ENCODE measurements around the gene SH3RF3. TPM values are rescaled to one million over a fixed set of nuclear protein-coding genes. Genes with fewer than 3 reads are reported as not detected.

The SH3RF3 gene
- total and polyA plus RNA-seq, 9 of the 15 experiments (the other 6 are each of a cell fraction or from before 2014, with no cell fraction given), result 0.02 TPM; not detected in 8

DNA sequence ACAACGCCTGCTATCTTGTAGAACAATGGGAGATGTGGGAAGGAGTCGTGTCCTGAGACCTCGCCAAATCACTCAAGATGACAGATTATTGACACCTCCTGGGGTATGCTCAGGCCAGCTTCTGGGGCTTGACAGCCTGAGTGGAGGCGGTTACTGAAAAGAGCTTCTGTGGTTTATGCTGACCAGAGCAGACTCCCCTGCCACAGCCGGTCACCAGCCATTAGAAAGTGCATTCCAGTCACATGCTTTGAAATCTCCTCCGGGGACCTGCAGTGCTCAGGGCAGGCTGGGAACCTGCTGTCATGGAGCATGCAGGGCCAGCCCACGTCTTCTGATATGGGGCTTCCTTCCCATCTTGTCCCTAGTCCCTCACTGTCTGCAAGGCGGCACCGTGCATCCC is 268.9 kb downstream of the SH3RF3 start:
- FAIRE-seq (no peak), DNase-seq (ENCODE audit: extremely low read depth in 1 of 4, low spot score in 3 of 4) (no peak), ATAC-seq (no peak)
- no peaks in the 10 kb centered on the region for H3K9me1 ChIP-seq (ENCODE audit: control insufficient read depth, insufficient read depth, low read length)
- H3K4me1 ChIP-seq (replicated peaks in 1 of 2; ENCODE audit: control insufficient read depth in 2 of 2, insufficient read depth in 2 of 2, low read length in 2 of 2), result no peaks in the 10 kb centered on the region
- peaks cover 3 to 80% of the 10 kb centered on the region in 2 experiments; a peak in 4 of 5 replicates for H3K27me3 ChIP-seq (ENCODE audit: control insufficient read depth in 2 of 2, insufficient read depth in 2 of 2, low read length in 2 of 2)
- H3K9me3 ChIP-seq (replicated peaks; ENCODE audit: control insufficient read depth, insufficient read depth, low read depth, low read length), result no peaks in the 10 kb centered on the region
- intact Hi-C loops (cut with micrococcal nuclease) (no loop called here), in situ Hi-C loops (cut with MboI) (no loop called here)
- H3K4me2 ChIP-seq (ENCODE audit: insufficient read depth, low read length), result no peak overlapping the region
- no peak overlapping the region for H3K9ac ChIP-seq (ENCODE audit: insufficient read depth in 1 of 2, low read depth in 2 of 2, low read length in 2 of 2)
- no peak for TF ChIP-seq ZNF408 (CRISPR knock-in tag; IDR thresholded peaks at IDR 0.05; ENCODE audit: low read depth)
- no peak for TF ChIP-seq CCNT2 (IDR thresholded peaks at IDR 0.05; ENCODE audit: borderline replicate concordance, extremely low read depth, insufficient read length, low read depth, low read length)
- TF ChIP-seq PRMT5 (CRISPR knock-in tag; IDR thresholded peaks at IDR 0.05), result no peak
- no peak for TF ChIP-seq NRF1 (conservative IDR thresholded peaks at IDR 0.05 in 1 of 2, IDR thresholded peaks at IDR 0.05 in 1 of 2)
- TF ChIP-seq, protein P1, sequence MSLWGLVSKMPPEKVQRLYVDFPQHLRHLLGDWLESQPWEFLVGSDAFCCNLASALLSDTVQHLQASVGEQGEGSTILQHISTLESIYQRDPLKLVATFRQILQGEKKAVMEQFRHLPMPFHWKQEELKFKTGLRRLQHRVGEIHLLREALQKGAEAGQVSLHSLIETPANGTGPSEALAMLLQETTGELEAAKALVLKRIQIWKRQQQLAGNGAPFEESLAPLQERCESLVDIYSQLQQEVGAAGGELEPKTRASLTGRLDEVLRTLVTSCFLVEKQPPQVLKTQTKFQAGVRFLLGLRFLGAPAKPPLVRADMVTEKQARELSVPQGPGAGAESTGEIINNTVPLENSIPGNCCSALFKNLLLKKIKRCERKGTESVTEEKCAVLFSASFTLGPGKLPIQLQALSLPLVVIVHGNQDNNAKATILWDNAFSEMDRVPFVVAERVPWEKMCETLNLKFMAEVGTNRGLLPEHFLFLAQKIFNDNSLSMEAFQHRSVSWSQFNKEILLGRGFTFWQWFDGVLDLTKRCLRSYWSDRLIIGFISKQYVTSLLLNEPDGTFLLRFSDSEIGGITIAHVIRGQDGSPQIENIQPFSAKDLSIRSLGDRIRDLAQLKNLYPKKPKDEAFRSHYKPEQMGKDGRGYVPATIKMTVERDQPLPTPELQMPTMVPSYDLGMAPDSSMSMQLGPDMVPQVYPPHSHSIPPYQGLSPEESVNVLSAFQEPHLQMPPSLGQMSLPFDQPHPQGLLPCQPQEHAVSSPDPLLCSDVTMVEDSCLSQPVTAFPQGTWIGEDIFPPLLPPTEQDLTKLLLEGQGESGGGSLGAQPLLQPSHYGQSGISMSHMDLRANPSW (CRISPR knock-in tag; IDR thresholded peaks at IDR 0.05), result no peak
- no peak for TF ChIP-seq ZNF12 (CRISPR knock-in tag; IDR thresholded peaks at IDR 0.05)
- no peak for TF ChIP-seq KLF10 (CRISPR knock-in tag; IDR thresholded peaks at IDR 0.05)
- TF ChIP-seq COPS2 (conservative IDR thresholded peaks at IDR 0.05), result no peak
- peaks cover 6% of the 10 kb centered on the region for H4K20me1 ChIP-seq (replicated peaks; ENCODE audit: control insufficient read depth, insufficient read depth, low read length)
- no peak overlapping the region for H3K4me3 ChIP-seq
- no TSS peak for BruUV-seq (replicated peaks)
- no peak overlapping the region for H3K27ac ChIP-seq (ENCODE audit: extremely low read depth, low read depth, low read length)
- H3K36me3 ChIP-seq (ENCODE audit: control insufficient read depth, insufficient read depth, low read length), result no peaks in the 10 kb centered on the region
- no peak overlapping the region for H2AFZ ChIP-seq (ENCODE audit: low read depth, low read length)
- ChIA-PET CTCF (ENCODE audit: low intra/inter-chr PET ratio) (no interaction called here), POLR2A (interaction anchor here (1.0 to 1.2 kb wide), 3 partner anchors 9 to 12 kb away, joined by 3 read pairs; no protein-coding TSS in a partner anchor)
- H3K79me2 ChIP-seq (ENCODE audit: control insufficient read depth, insufficient read depth, low read length), result no peaks in the 10 kb centered on the region
- WGBS (ENCODE audit: insufficient coverage, low coverage, missing lambda C conversion rate), result 0% methylated on average over 9 of the region's 9 CpGs
